GM12878 (cell line): Measurements from ENCODE around the gene DPP6. TPM values are rescaled to one million over a fixed set of nuclear protein-coding genes. Genes with fewer than 3 reads are reported as not detected.

Source experiments
- ATAC-seq: fragments of 200-7000 bp; cut with Tn5 transposase; 3 replicates; pipeline ENCODE4 v1.9.1; 2020; ENCODE audit warnings: mild to moderate bottlenecking, moderate library complexity
- BruUV-seq: library from RNA; stranded (reverse); fragments of 400-500 nt; replicated peaks from 2 replicates; lab custom pipeline; 2021; lab: Mats Ljungman, UMichigan
- CTCF ChIA-PET: fragments of 300-600 bp; sonication (Branson Sonifier 250); formaldehyde crosslinking; extraction: SDS; loops from one replicate; lab custom pipeline; 2021; ENCODE audit warnings: inconsistent platforms; lab: Yijun Ruan, JAX
- POLR2A ChIA-PET: fragments of 350-600 bp; formaldehyde crosslinking; extraction: SDS; loops from one replicate; lab custom pipeline; 2021; ENCODE audit warnings: inconsistent platforms; lab: Charles Lee
- RAD21 ChIA-PET: fragments of 300-600 bp; sonication (Branson Sonifier 250); formaldehyde crosslinking; loops from one replicate; lab custom pipeline; 2023; ENCODE audit warnings: antibody characterized with exemption; ENCODE audit not compliant: unreplicated experiment; lab: Charles Lee
- SMC1A ChIA-PET: fragments of 300-600 bp; sonication (Branson Sonifier 250); formaldehyde crosslinking; loops from one replicate; lab custom pipeline; 2023; ENCODE audit not compliant: unreplicated experiment, uncharacterized antibody; lab: Charles Lee
- DNase-seq: peaks from one replicate; pipeline ENCODE4 v3.0.0-alpha.2; 2011; ENCODE audit warnings: low read depth, low spot score
- FAIRE-seq: peaks from 3 replicates; lab custom pipeline; 2011; peaks lifted over from hg19 to GRCh38; lab: Jason Lieb, UNC
- H2AFZ ChIP-seq: 2 replicates; pipeline ENCODE4 v1.6.0; 2011; ENCODE audit warnings: low read depth, low read length, control low read depth; ENCODE audit not compliant: control insufficient read depth
- H3K27ac ChIP-seq: 2 replicates; pipeline ENCODE4 v1.5.1; 2011; ENCODE audit warnings: control low read depth; ENCODE audit not compliant: control insufficient read depth, insufficient read depth
- H3K27me3 ChIP-seq, 2 experiments: replicated peaks in 1 of 2; 2 replicates each; pipeline versions ENCODE4 v1.6.0 to v1.6.1; 2011; ENCODE audit warnings: low read length in 1 of 2; ENCODE audit not compliant: control insufficient read depth in 2 of 2, insufficient read depth in 2 of 2
- H3K36me3 ChIP-seq, 2 experiments: 2 replicates each; pipeline ENCODE4 v1.5.1; 2011; ENCODE audit warnings: low read length in 1 of 2; ENCODE audit not compliant: control insufficient read depth in 2 of 2, insufficient read depth in 2 of 2
- H3K4me1 ChIP-seq: 2 replicates; pipeline ENCODE4 v1.6.1; 2011; ENCODE audit warnings: mild to moderate bottlenecking, low read length, moderate library complexity, mixed read lengths; ENCODE audit not compliant: control insufficient read depth, insufficient read depth
- H3K4me2 ChIP-seq: 2 replicates; pipeline ENCODE4 v1.6.0; 2011; ENCODE audit warnings: control low read depth; ENCODE audit not compliant: control insufficient read depth, insufficient read depth
- H3K4me3 ChIP-seq: fragments of 200-600 bp; sonication (generic); 2 replicates; pipeline ENCODE4 v1.5.1; 2016
- H3K79me2 ChIP-seq: 2 replicates; pipeline ENCODE4 v1.6.0; 2011; ENCODE audit warnings: low read length; ENCODE audit not compliant: control insufficient read depth, insufficient read depth
- H3K9ac ChIP-seq: 2 replicates; pipeline ENCODE4 v1.8.0; 2011; ENCODE audit warnings: low read length, control low read depth, mixed read lengths; ENCODE audit not compliant: control insufficient read depth, insufficient read depth
- H3K9me3 ChIP-seq: replicated peaks from 3 replicates; pipeline ENCODE4 v1.5.1; 2011; ENCODE audit warnings: mild to moderate bottlenecking, low read length; ENCODE audit not compliant: control insufficient read depth, insufficient read depth
- H4K20me1 ChIP-seq: 2 replicates; pipeline ENCODE4 v1.6.0; 2011; ENCODE audit not compliant: control insufficient read depth, insufficient read depth
- CBFB ChIP-seq: IDR thresholded peaks from 2 replicates; pipeline ENCODE4 v1.6.1; 2016; ENCODE audit warnings: antibody characterized with exemption, low read depth
- CEBPB ChIP-seq, 2 experiments: fragments of 150-350 bp in 1 of 2; IDR thresholded peaks; 2 replicates each; pipeline ENCODE4 v1.6.1; 2012 to 2014; ENCODE audit warnings: low read depth in 2 of 2, low read length in 2 of 2, borderline replicate concordance in 1 of 2, inconsistent platforms in 1 of 2
- DPF2 ChIP-seq: fragments of 450-650 bp; IDR thresholded peaks from 2 replicates; pipeline ENCODE4 v1.6.1; 2017; ENCODE audit warnings: mild to moderate bottlenecking
- FOS ChIP-seq: IDR thresholded peaks from 3 replicates; pipeline ENCODE4 v1.6.1; 2011; ENCODE audit warnings: borderline replicate concordance; ENCODE audit not compliant: insufficient read length; ENCODE audit errors: extremely low read depth
- IKZF1 ChIP-seq: fragments of 450-650 bp; conservative IDR thresholded peaks from 2 replicates; pipeline ENCODE4 v1.6.1; 2017; ENCODE audit warnings: antibody characterized with exemption, mild to moderate bottlenecking
- NFYA ChIP-seq: IDR thresholded peaks from 2 replicates; pipeline ENCODE4 v1.6.1; 2011; ENCODE audit warnings: low read depth, mild to moderate bottlenecking, low read length, improper control_type of control experiment, borderline replicate concordance
- PML ChIP-seq: IDR thresholded peaks from 2 replicates; pipeline ENCODE4 v1.6.1; 2012; ENCODE audit warnings: low read length, inconsistent platforms
- POLR2A ChIP-seq: IDR thresholded peaks from 2 replicates; pipeline ENCODE4 v1.6.1; 2011; ENCODE audit warnings: low read depth, mild to moderate bottlenecking, low read length
- RELA ChIP-seq: fragments of 450-650 bp; IDR thresholded peaks from 2 replicates; pipeline ENCODE4 v1.8.0; 2014; ENCODE audit warnings: borderline replicate concordance; ENCODE audit not compliant: partially characterized antibody
- RUNX3 ChIP-seq: IDR thresholded peaks from 2 replicates; pipeline ENCODE4 v1.6.1; 2012; ENCODE audit warnings: low read length, inconsistent platforms
- SIX5 ChIP-seq: IDR thresholded peaks from 2 replicates; pipeline ENCODE4 v1.6.1; 2011; ENCODE audit warnings: mild to moderate bottlenecking, low read depth, low read length, moderate library complexity; ENCODE audit not compliant: severe bottlenecking
- STAT1 ChIP-seq: fragments of 450-650 bp; conservative IDR thresholded peaks from 2 replicates; pipeline ENCODE4 v1.6.1; 2014; ENCODE audit warnings: antibody characterized with exemption, mild to moderate bottlenecking
- TCF3 ChIP-seq: IDR thresholded peaks from 2 replicates; pipeline ENCODE4 v1.6.1; 2012; ENCODE audit warnings: low read depth, mild to moderate bottlenecking, low read length, borderline replicate concordance; ENCODE audit not compliant: insufficient read depth
- YY1 ChIP-seq: IDR thresholded peaks from 2 replicates; pipeline ENCODE4 v1.6.1; 2011; ENCODE audit warnings: low read depth, mild to moderate bottlenecking, low read length
- ZBED1 ChIP-seq: IDR thresholded peaks from 2 replicates; pipeline ENCODE4 v1.6.1; 2016; ENCODE audit warnings: borderline replicate concordance
- ZNF24 ChIP-seq: fragments of 450-650 bp; IDR thresholded peaks from 2 replicates; pipeline ENCODE4 v1.6.1; 2017; ENCODE audit warnings: antibody characterized with exemption, mild to moderate bottlenecking
- ZNF622 ChIP-seq: fragments of 450-650 bp; IDR thresholded peaks from 2 replicates; pipeline ENCODE4 v1.6.1; 2017; ENCODE audit warnings: mild to moderate bottlenecking, inconsistent platforms
- WGBS: methylation state at CpG from one replicate; pipeline ENCODE4 v1.1.6; 2016; ENCODE audit warnings: low lambda C conversion rate; ENCODE audit not compliant: insufficient replicate concordance, insufficient coverage; ENCODE audit errors: missing lambda C conversion rate; 5-methylcytosine and 5-hydroxymethylcytosine counted together
- in situ Hi-C: fragments of 300-500 bp; cut with MboI; formaldehyde crosslinking; loops from 9 replicates; pipeline ENCODE4 v1.14.3; 2018; ENCODE audit warnings: mixed read lengths
- intact Hi-C: fragments of 100-400 bp; cut with micrococcal nuclease; formaldehyde crosslinking; loops from one replicate; pipeline ENCODE4 v1.14.2; 2022; ENCODE audit not compliant: unreplicated experiment
- polyA plus RNA-seq, 11 experiments: library from polyadenylated mRNA; depleted of rRNA in 4 of 11; unstranded in 6 of 11; stranded (reverse) in 5 of 11; fragments of >200 nt; fragmentation: Nextera tagmentation in 4 of 11; fragmentation: Illumina TruSeq in 1 of 11; extraction: Ambion mirVana in 4 of 11; extraction: Trizol in 1 of 11; gene quantifications; 1 replicate in 1 of 11; 2 replicates in 10 of 11; pipeline versions ENCODE4 v1.2.1 to v1.2.3, GENCODE V29; 2011 to 2016; ENCODE audit warnings: inconsistent platforms in 2 of 11, missing spikeins in 2 of 11, low read depth in 1 of 11
- total RNA-seq, 4 experiments: library from RNA; depleted of rRNA in 3 of 4; stranded (reverse); fragments of >200 nt in 3 of 4; fragmentation: Illumina TruSeq in 1 of 4; extraction: Trizol in 1 of 4; gene quantifications; 2 replicates each; pipeline versions ENCODE4 v1.2.1 to v1.2.3, GENCODE V29; 2013 to 2021
- TF ChIP-seq, protein P1 (sequence below): IDR thresholded peaks from 2 replicates; pipeline ENCODE4 v1.6.1; 2011; ENCODE audit warnings: mild to moderate bottlenecking, low read depth, low read length, moderate library complexity; ENCODE audit not compliant: insufficient replicate concordance
- TF ChIP-seq, protein P2 (sequence below): IDR thresholded peaks from 2 replicates; pipeline ENCODE4 v1.6.1; 2011; ENCODE audit warnings: borderline replicate concordance, low read depth, mild to moderate bottlenecking, moderate library complexity, mixed read lengths, low read length; ENCODE audit not compliant: insufficient read depth; ENCODE audit errors: extremely low read length
- TF ChIP-seq, protein P3 (sequence below): fragments of 450-650 bp; IDR thresholded peaks from 2 replicates; pipeline ENCODE4 v1.6.1; 2016; ENCODE audit warnings: mild to moderate bottlenecking

Gene DPP6
- total and polyA plus RNA-seq, 10 of the 15 experiments (the other 5 are each of a cell fraction or from before 2014, with no cell fraction given): not detected

DNA sequence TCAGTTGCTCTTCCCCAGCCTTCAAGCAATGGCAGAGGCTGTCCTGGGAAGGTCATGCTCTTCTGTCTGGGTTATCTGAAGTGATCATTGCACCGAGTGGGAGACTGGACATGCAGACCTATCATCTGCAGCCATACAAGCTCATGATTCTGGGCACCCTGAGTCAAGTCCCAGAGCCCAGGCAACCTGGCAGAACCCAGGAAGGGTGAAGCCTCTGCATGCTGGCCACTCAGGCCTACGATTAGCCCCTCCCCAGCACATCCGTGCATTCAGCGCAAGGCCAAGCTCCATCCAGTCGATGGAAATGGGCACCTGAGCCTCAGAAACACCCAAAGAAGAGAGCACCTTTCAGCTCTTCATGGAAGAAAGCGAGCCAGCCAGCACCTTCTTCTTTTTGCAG is 688.9 kb downstream of the DPP6 start:
- intact Hi-C loops: loop anchor here (10.0 kb wide), 2 partner anchors 666 to 1356 kb away; no protein-coding TSS in a partner anchor

More for the DNA sequence above, 688.9 kb downstream of the DPP6 start:
- POLR2A ChIA-PET: interaction anchor here (0.6 kb wide), 1 partner anchor 114 kb away, joined by 3 read pairs; no protein-coding TSS in a partner anchor
- H3K4me2 ChIP-seq: no peak overlapping the region
- no peaks in the 10 kb centered on the region for H3K27me3 ChIP-seq
- no TSS peak for BruUV-seq
- WGBS: 31% methylated on average over 6 of the region's 6 CpGs
- no peak overlapping the region for H2AFZ ChIP-seq
- no peak for DNase-seq
- no peak overlapping the region for H3K4me3 ChIP-seq
- in situ Hi-C loops: no loop called here
- no peaks in the 10 kb centered on the region for H3K79me2 ChIP-seq
- CTCF ChIA-PET: no interaction called here
- no peaks in the 10 kb centered on the region for H3K9me3 ChIP-seq
- H3K36me3 ChIP-seq: no peaks in the 10 kb centered on the region
- RAD21 ChIA-PET: no interaction called here
- H3K27ac ChIP-seq: no peak overlapping the region
- TF ChIP-seq, protein P1, sequence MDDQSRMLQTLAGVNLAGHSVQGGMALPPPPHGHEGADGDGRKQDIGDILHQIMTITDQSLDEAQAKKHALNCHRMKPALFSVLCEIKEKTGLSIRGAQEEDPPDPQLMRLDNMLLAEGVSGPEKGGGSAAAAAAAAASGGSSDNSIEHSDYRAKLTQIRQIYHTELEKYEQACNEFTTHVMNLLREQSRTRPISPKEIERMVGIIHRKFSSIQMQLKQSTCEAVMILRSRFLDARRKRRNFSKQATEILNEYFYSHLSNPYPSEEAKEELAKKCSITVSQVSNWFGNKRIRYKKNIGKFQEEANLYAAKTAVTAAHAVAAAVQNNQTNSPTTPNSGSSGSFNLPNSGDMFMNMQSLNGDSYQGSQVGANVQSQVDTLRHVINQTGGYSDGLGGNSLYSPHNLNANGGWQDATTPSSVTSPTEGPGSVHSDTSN: no peak
- TF ChIP-seq TCF3 (no peak), PML (no peak), IKZF1 (no peak), RELA (no peak), POLR2A (no peak), CBFB (no peak), NFYA (no peak), YY1 (no peak), STAT1 (no peak), ZBED1 (no peak), RUNX3 (no peak), FOS (no peak), ZNF24 (no peak), CEBPB (IDR thresholded peaks at IDR 0.05; ENCODE audit: borderline replicate concordance in 1 of 2, low read depth in 2 of 2, low read length in 2 of 2) (no peak), SIX5 (no peak), DPF2 (no peak), ZNF622 (no peak)
- TF ChIP-seq, protein P2, sequence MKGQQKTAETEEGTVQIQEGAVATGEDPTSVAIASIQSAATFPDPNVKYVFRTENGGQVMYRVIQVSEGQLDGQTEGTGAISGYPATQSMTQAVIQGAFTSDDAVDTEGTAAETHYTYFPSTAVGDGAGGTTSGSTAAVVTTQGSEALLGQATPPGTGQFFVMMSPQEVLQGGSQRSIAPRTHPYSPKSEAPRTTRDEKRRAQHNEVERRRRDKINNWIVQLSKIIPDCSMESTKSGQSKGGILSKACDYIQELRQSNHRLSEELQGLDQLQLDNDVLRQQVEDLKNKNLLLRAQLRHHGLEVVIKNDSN: no peak
- TF ChIP-seq, protein P3, sequence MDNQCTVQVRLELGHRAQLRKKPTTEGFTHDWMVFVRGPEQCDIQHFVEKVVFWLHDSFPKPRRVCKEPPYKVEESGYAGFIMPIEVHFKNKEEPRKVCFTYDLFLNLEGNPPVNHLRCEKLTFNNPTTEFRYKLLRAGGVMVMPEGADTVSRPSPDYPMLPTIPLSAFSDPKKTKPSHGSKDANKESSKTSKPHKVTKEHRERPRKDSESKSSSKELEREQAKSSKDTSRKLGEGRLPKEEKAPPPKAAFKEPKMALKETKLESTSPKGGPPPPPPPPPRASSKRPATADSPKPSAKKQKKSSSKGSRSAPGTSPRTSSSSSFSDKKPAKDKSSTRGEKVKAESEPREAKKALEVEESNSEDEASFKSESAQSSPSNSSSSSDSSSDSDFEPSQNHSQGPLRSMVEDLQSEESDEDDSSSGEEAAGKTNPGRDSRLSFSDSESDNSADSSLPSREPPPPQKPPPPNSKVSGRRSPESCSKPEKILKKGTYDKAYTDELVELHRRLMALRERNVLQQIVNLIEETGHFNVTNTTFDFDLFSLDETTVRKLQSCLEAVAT: no peak
- no peaks in the 10 kb centered on the region for H3K4me1 ChIP-seq
- ATAC-seq: no peak
- no peak for FAIRE-seq
- H4K20me1 ChIP-seq: no peaks in the 10 kb centered on the region
- SMC1A ChIA-PET: no interaction called here
- no peak overlapping the region for H3K9ac ChIP-seq
